GM18507 (cell line): ENCODE data around the gene HDGFL2.
A peak's percentile ranks its signal among the peaks of the same experiment; 100 is the strongest.

Experiments
- DNase-seq: peaks from one replicate; pipeline ENCODE4 v3.0.0; 2011; ENCODE audit warnings: low read depth; ENCODE audit not compliant: insufficient read length; ENCODE audit errors: extremely low spot score
- FAIRE-seq: peaks from 2 replicates; lab custom pipeline; 2011; peaks lifted over from hg19 to GRCh38; lab: Jason Lieb, UNC

HDGFL2 gene

GRCh38 chr19:4444765-4445741 lies 27.0 kb upstream of the HDGFL2 start:
- no peak for DNase-seq
- FAIRE-seq: no peak

- FAIRE-seq: no peak
- no peak for DNase-seq
Observed at GRCh38 chr19:4445963-4446703, 26.0 kb upstream of the HDGFL2 start.

GRCh38 chr19:4446704-4447200 lies 25.3 kb upstream of the HDGFL2 start:
- DNase-seq (no peak), FAIRE-seq (no peak)

GRCh38 chr19:4447327-4448146 lies 24.6 kb upstream of the HDGFL2 start:
- FAIRE-seq (no peak), DNase-seq (no peak)

GRCh38 chr19:4448147-4448985 lies 23.7 kb upstream of the HDGFL2 start:
- no peak for FAIRE-seq

GRCh38 chr19:4449022-4449638 lies 23.0 kb upstream of the HDGFL2 start:
- FAIRE-seq: no peak

More at GRCh38 chr19:4448147-4448985, 23.7 kb upstream of the HDGFL2 start:
- no peak for DNase-seq

GRCh38 chr19:4449639-4450028 lies 22.5 kb upstream of the HDGFL2 start:
- DNase-seq (no peak), FAIRE-seq (no peak)

More at GRCh38 chr19:4449022-4449638, 23.0 kb upstream of the HDGFL2 start:
- no peak for DNase-seq

- DNase-seq (no peak), FAIRE-seq (no peak)
Observed at GRCh38 chr19:4452230-4452990, 19.7 kb upstream of the HDGFL2 start.

GRCh38 chr19:4453232-4454179 lies 18.6 kb upstream of the HDGFL2 start:
- no peak for DNase-seq
- no peak for FAIRE-seq

GRCh38 chr19:4454747-4455718 lies 17.1 kb upstream of the HDGFL2 start:
- FAIRE-seq: no peak
- no peak for DNase-seq

GRCh38 chr19:4455719-4456475 lies 16.2 kb upstream of the HDGFL2 start:
- DNase-seq: no peak
- no peak for FAIRE-seq

GRCh38 chr19:4456476-4456842 lies 15.6 kb upstream of the HDGFL2 start:
- no peak for FAIRE-seq

GRCh38 chr19:4456843-4457653 lies 15.0 kb upstream of the HDGFL2 start:
- FAIRE-seq (no peak), DNase-seq (peak; percentile 52)

More at GRCh38 chr19:4456476-4456842, 15.6 kb upstream of the HDGFL2 start:
- no peak for DNase-seq
